GM12891 (cell line): ENCODE results near the gene YPEL5. TPM values are rescaled to one million over a fixed set of nuclear protein-coding genes. Genes with fewer than 3 reads are reported as not detected.
"Not testable (repeated sequence)": the region's sequence is repeated elsewhere in the genome, so short reads cannot be mapped to it uniquely, and the experiment has no call there.

Experiments used
- DNase-seq: peaks from one replicate; pipeline ENCODE4 v3.0.0; 2011; ENCODE audit warnings: low spot score; ENCODE audit not compliant: insufficient read length
- FAIRE-seq: peaks from 2 replicates; lab custom pipeline; 2011; peaks lifted over from hg19 to GRCh38; lab: Jason Lieb, UNC
- PAX5 ChIP-seq: IDR thresholded peaks from 2 replicates; pipeline ENCODE4 v1.6.1; 2011; ENCODE audit warnings: low read length, moderate library complexity, mild to moderate bottlenecking; ENCODE audit not compliant: insufficient read depth, severe bottlenecking
- POLR2A ChIP-seq: IDR thresholded peaks from 2 replicates; pipeline ENCODE4 v1.6.1; 2011; ENCODE audit warnings: low read depth, low read length, control low read depth
- POLR2AphosphoS5 ChIP-seq: IDR thresholded peaks from 2 replicates; pipeline ENCODE4 v1.6.1; 2011; ENCODE audit warnings: low read depth, low read length, control low read depth
- POU2F2 ChIP-seq: IDR thresholded peaks from 2 replicates; pipeline ENCODE4 v1.6.1; 2011; ENCODE audit warnings: low read depth, mild to moderate bottlenecking, control low read depth, low read length, moderate library complexity
- SPI1 ChIP-seq: IDR thresholded peaks from 2 replicates; pipeline ENCODE4 v1.6.1; 2011; ENCODE audit warnings: low read depth, low read length, control low read depth
- TAF1 ChIP-seq: IDR thresholded peaks from 2 replicates; pipeline ENCODE4 v1.6.1; 2011; ENCODE audit warnings: low read depth, low read length, control low read depth
- polyA plus RNA-seq: library from polyadenylated mRNA; unstranded; fragments of >200 nt; gene quantifications from one replicate; pipeline ENCODE4 v1.2.1, GENCODE V29; 2012; ENCODE audit warnings: low read depth, missing spikeins, inconsistent platforms; ENCODE audit not compliant: missing spikeins

YPEL5 gene
- 29.8 TPM for polyA plus RNA-seq

DNA sequence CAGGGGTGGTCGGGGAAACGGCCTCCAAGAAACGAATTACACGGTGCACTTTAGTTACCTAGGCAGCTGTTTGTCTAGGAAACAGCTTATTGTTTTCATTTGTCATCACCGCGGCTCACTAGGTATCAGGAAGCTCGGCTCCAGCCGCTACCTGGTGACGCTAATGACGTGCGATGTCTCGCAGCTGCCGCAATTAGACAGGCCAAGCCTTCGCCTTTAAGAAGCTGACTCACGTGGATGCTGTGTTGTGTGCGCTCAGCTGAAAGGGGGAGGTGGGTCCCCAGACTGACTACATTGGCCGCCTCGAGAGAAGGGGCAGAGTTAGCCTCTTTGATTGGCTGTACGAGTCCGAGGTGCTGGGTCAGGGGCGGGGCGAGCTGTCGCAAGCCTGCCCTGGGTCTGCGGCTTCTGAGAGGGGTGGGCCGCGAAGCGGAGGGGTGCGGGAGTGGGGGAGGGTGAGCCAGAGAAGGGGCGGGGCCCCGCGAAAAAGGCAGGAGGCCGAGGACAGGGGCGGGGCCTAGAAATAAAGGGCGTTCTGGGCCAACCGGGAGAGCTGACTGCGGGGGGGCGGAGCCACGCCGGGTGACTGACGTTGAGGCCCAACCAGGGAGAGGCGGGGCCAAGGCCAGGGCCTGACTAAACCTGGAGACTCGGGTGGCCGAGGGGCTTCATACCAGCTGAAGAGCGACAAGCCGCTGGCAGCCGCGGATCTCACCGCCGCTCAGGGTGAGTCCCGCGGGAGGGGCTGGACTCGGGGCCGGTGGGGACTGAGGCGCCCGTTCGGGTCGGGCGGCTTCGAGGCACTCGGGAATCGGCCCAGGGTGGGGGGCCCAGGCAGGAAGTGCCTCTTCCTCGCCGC, at the start of gene YPEL5:
YPEL5 (plus strand) TSS at position 671 of the 859 bp plus-strand sequence. CDS start 9,645 bp downstream, outside the sequence.
- FAIRE-seq (peak; percentile 99), DNase-seq (peak; percentile 84)
- TF ChIP-seq SPI1 (no peak), PAX5 (peak; percentile 25), POLR2AphosphoS5 (peak; percentile 52; the same call in 1 of the 2 replicates), POLR2A (peak; percentile 69), POU2F2 (no peak), TAF1 (0 out of 2 replicates have a peak, but pooled peaks have one; percentile 19)

GRCh38 chr2:30098266-30099005, 48.4 kb upstream of the YPEL5 start:
- DNase-seq (no peak), FAIRE-seq (no peak)
- no peak for TF ChIP-seq TAF1
- no peak for TF ChIP-seq POLR2A
- no peak for TF ChIP-seq SPI1
- no peak for TF ChIP-seq POU2F2

- not testable (repeated sequence) for DNase-seq, FAIRE-seq
These were observed 47.4 kb upstream of the YPEL5 start for GRCh38 chr2:30099366-30099765.

- not testable (repeated sequence) for DNase-seq, FAIRE-seq
These were observed 46.1 kb upstream of the YPEL5 start for GRCh38 chr2:30100691-30101090.

DNA sequence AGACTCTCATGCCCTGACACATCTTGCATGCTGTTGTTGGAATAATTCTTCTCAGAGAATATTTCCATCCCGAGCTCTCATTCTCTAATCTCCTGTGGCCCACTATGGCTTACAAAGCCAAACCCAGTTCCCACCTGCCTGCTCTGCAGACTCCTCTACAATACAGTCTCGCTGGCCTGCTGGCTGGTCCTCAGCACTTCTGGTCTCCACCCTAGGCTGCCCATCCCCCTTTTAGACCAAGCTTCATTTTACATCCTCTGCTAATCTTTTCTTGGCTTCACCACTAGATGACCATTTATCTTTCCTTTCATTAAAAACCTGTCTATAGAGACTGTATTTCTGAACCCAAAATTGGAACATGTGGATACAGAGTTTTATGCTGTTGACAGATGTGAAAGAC, 42.5 kb upstream of the YPEL5 start:
- TF ChIP-seq PAX5 (no peak), POU2F2 (no peak), POLR2A (no peak), SPI1 (no peak), TAF1 (no peak), POLR2AphosphoS5 (no peak)
- no peak for FAIRE-seq

DNA sequence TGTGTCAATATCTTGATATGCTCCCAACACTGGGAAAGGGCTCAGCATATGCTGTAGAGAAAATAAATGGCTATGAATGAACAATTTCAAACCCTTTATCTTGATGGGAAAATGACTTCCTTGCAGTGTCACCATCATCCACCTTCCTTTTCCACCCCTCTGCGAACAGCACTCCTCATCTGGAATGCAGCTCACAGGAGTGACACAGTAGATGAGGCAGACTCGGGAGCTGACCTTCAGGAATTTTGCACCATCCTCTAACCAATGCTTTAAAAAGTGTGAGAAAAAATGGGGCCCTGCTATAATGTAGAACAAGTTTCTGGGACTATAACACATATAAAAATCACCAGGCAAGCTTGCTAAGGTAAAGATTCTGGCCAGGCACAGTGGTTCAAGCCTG, 41.3 kb upstream of the YPEL5 start:
- no peak for FAIRE-seq
- no peak for DNase-seq
- no peak for TF ChIP-seq TAF1
- no peak for TF ChIP-seq POLR2AphosphoS5
- no peak for TF ChIP-seq PAX5
- no peak for TF ChIP-seq POLR2A
- TF ChIP-seq SPI1, result no peak
- TF ChIP-seq POU2F2, result no peak

More for the DNA sequence above, 42.5 kb upstream of the YPEL5 start:
- no peak for DNase-seq

DNA sequence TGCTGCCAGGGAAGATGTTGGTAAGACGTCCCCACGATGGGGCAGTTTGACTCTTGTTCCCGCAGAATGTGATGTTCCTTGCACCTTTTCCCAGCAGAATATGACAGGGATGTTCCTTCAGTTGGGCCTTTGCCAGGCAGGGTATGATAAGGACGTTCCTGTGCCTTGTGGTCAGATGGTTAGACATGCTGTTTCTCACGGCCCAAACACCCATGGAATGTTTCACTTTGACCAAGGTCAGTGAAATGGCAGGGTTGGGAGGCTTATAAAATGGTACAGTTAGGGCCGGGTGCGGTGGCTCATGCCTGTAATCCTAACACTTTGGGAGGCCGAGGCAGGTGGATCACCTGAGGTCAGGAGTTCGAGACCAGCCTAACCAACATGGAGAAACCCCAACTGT, 40.3 kb upstream of the YPEL5 start:
- FAIRE-seq (no peak), DNase-seq (no peak)
- no peak for TF ChIP-seq POLR2A

DNA sequence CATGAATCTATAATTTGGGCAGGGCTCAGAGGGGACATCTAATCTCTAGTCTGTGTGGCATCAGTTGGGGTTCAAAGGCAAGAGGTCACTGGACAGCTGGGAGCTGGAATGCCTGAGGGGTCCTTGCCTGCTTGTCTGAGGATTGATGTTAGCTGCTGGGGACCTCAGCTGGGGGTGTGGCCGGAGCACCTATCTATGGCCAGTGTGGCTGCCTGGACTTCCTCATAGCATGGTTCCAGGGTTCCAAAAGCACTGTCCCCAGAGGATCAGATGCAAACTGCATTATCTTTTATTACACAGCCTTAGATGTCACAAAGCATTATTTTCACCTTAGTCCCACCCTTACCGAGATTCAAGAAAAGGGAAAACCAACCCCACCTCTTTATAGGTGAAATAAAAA, 38.6 kb upstream of the YPEL5 start:
- DNase-seq (no peak), FAIRE-seq (no peak)
- TF ChIP-seq POLR2AphosphoS5, result no peak
- no peak for TF ChIP-seq POU2F2
- no peak for TF ChIP-seq TAF1
- TF ChIP-seq PAX5, result no peak
- TF ChIP-seq POLR2A, result no peak
- TF ChIP-seq SPI1, result no peak

DNA sequence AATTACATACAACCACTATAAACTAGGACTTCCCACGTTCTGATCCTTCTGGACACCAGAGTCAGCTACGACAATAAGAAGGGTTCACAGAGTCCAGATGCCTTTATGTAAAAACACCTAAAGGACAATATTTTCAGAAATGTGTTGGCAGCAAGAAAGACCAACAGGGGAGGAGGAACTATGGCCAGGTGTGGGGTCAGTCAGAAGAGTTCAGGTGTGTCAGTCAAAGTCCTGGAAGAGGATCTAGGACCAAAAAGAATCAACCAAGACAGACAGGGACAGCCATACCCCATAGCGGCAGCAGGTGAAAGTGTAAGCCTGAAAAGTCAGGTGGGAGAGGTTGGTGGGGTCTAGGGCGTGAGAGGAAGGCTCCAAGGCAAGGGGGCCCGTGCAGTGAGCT, 38.0 kb upstream of the YPEL5 start:
- FAIRE-seq (no peak), DNase-seq (no peak)
- TF ChIP-seq POU2F2, result no peak
- TF ChIP-seq POLR2AphosphoS5, result no peak
- no peak for TF ChIP-seq POLR2A
- TF ChIP-seq TAF1, result no peak
- no peak for TF ChIP-seq SPI1

GRCh38 chr2:30109856-30110255, 37.0 kb upstream of the YPEL5 start:
- no peak for TF ChIP-seq TAF1
- TF ChIP-seq POU2F2, result no peak
- TF ChIP-seq PAX5, result no peak
- no peak for TF ChIP-seq SPI1
- TF ChIP-seq POLR2A, result no peak
- no peak for TF ChIP-seq POLR2AphosphoS5
- DNase-seq, result no peak
- FAIRE-seq, result no peak
